Left hindlimb (tissue), 1 donor: Measurements from ENCODE around the gene MUC22.

ENCODE experiments used
- DNase-seq: peaks from one replicate; pipeline ENCODE4 v3.0.0-alpha.2; 2018

MUC22 gene

DNA sequence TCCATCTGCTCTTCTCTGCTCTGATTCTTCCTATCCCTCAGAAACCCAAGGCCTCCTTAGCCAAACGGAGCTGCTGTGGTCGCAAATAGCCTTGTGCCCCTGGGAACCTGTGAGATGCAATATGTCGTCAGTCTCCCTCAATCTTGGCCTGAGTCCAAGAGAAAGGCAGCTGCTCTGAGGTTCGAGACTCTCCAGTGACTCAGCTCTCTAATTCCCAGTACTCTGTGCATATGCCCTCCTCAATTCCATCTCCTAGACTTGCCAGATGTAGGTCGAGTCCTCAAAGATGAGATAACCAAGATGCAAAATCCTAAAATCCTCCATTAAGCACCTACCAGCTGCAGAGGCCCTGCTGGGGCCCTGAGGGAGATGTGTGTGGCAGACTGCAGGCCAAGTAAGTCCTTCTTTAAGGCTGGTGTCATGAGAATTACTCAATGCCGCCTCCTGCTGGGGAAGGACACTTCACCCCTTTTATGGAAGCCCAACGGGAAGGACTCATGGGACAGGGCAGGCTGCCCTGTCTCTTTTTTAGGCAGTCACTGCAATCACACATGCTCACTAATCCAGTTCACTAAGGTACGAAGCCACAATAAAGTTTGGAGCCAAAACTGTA, 73.6 kb downstream of the MUC22 start:
- DNase-seq: no peak
